Neuronal stem cell (in vitro differentiated cells): ENCODE results near the gene ZFHX3.

Experiments
- DNase-seq: peaks from one replicate; pipeline ENCODE4 v3.0.0-alpha.2; 2013; ENCODE audit warnings: low spot score
- H2AFZ ChIP-seq: one replicate; pipeline ENCODE4 v1.6.1; 2013; ENCODE audit warnings: mild to moderate bottlenecking, low read length, inconsistent platforms
- H2AK5ac ChIP-seq: 2 replicates; pipeline ENCODE4 v1.6.1; 2013; ENCODE audit warnings: low read depth, mild to moderate bottlenecking, inconsistent platforms, low read length, moderate library complexity, mixed read lengths
- H2BK120ac ChIP-seq: 2 replicates; pipeline ENCODE4 v1.6.1; 2013; ENCODE audit warnings: low read depth, mild to moderate bottlenecking, inconsistent platforms, low read length, moderate library complexity, mixed read lengths
- H2BK12ac ChIP-seq: one replicate; pipeline ENCODE4 v1.6.1; 2013; ENCODE audit warnings: low read length, inconsistent platforms
- H2BK15ac ChIP-seq: 2 replicates; pipeline ENCODE4 v1.6.1; 2013; ENCODE audit warnings: mild to moderate bottlenecking, low read length, inconsistent platforms, mixed read lengths
- H2BK5ac ChIP-seq: one replicate; pipeline ENCODE4 v1.6.1; 2013; ENCODE audit warnings: inconsistent platforms, mild to moderate bottlenecking, low read length, moderate library complexity
- H3K14ac ChIP-seq: one replicate; pipeline ENCODE4 v1.6.1; 2013; ENCODE audit warnings: low read length, inconsistent platforms
- H3K18ac ChIP-seq: 2 replicates; pipeline ENCODE4 v1.6.1; 2013; ENCODE audit warnings: low read length, inconsistent platforms
- H3K23ac ChIP-seq: 2 replicates; pipeline ENCODE4 v1.6.1; 2013; ENCODE audit warnings: low read depth, mild to moderate bottlenecking, mixed read lengths, low read length, inconsistent platforms; ENCODE audit not compliant: poor library complexity
- H3K27ac ChIP-seq: replicated peaks from 3 replicates; pipeline ENCODE4 v1.5.1; 2013; ENCODE audit warnings: low read length, inconsistent platforms
- H3K27me3 ChIP-seq, 3 experiments: 2 replicates each; pipeline ENCODE4 v1.6.1; 2013; ENCODE audit warnings: low read length in 3 of 3, mild to moderate bottlenecking in 2 of 3, inconsistent platforms in 1 of 3, low read depth in 1 of 3, mixed read lengths in 1 of 3, moderate library complexity in 1 of 3; ENCODE audit not compliant: control insufficient read depth in 3 of 3, insufficient read depth in 3 of 3
- H3K36me3 ChIP-seq, 2 donors: replicated peaks in 1 of 2; 2 replicates each; pipeline ENCODE4 v1.6.1; 2013; ENCODE audit warnings: low read length in 2 of 2; ENCODE audit not compliant: control insufficient read depth in 2 of 2, insufficient read depth in 2 of 2
- H3K4ac ChIP-seq: 2 replicates; pipeline ENCODE4 v1.6.1; 2013; ENCODE audit warnings: inconsistent platforms, mild to moderate bottlenecking, low read length, moderate library complexity
- H3K4me1 ChIP-seq, 2 donors: 1 replicate in 1 of 2; 2 replicates in 1 of 2; pipeline ENCODE4 v1.6.1; 2013; ENCODE audit warnings: low read length in 2 of 2, low read depth in 1 of 2; ENCODE audit not compliant: control insufficient read depth in 2 of 2, insufficient read depth in 1 of 2
- H3K4me2 ChIP-seq: one replicate; pipeline ENCODE4 v1.6.1; 2013; ENCODE audit warnings: mild to moderate bottlenecking, low read length, inconsistent platforms; ENCODE audit not compliant: insufficient read depth, poor library complexity, severe bottlenecking
- H3K4me3 ChIP-seq, 2 donors: 2 replicates each; pipeline ENCODE4 v1.5.1; 2013; ENCODE audit warnings: low read length in 2 of 2, mild to moderate bottlenecking in 2 of 2, inconsistent platforms in 1 of 2, moderate library complexity in 1 of 2
- H3K79me1 ChIP-seq: one replicate; pipeline ENCODE4 v1.6.1; 2013; ENCODE audit warnings: low read depth, mild to moderate bottlenecking, inconsistent platforms, low read length, moderate library complexity
- H3K9ac ChIP-seq: one replicate; pipeline ENCODE4 v1.6.1; 2013; ENCODE audit warnings: mild to moderate bottlenecking, low read depth, low read length, inconsistent platforms; ENCODE audit not compliant: poor library complexity
- H3K9me3 ChIP-seq, 2 donors: replicated peaks in 1 of 2; 2 replicates each; pipeline versions ENCODE3 to v1.6.1; 2013; ENCODE audit warnings: low read length in 2 of 2, mild to moderate bottlenecking in 2 of 2, inconsistent platforms in 1 of 2, low read depth in 1 of 2, mixed read lengths in 1 of 2, moderate library complexity in 1 of 2; ENCODE audit not compliant: control insufficient read depth in 2 of 2, insufficient read depth in 1 of 2
- H4K8ac ChIP-seq: one replicate; pipeline ENCODE4 v1.6.1; 2013; ENCODE audit warnings: low read depth, mild to moderate bottlenecking, inconsistent platforms, low read length, moderate library complexity
- H4K91ac ChIP-seq: one replicate; pipeline ENCODE4 v1.6.1; 2013; ENCODE audit warnings: low read length, low read depth, mild to moderate bottlenecking, inconsistent platforms; ENCODE audit not compliant: poor library complexity
- WGBS, 2 donors: extraction: QIAGEN DNeasy Blood & Tissue Kit; methylation state at CpG; one replicate each; pipeline ENCODE4 v1.1.7; 2013; ENCODE audit warnings: missing lambda C conversion rate in 2 of 2, mixed read lengths in 1 of 2; ENCODE audit not compliant: insufficient read length in 2 of 2, insufficient replicate concordance in 1 of 2; ENCODE audit errors: extremely low coverage in 2 of 2; 5-methylcytosine and 5-hydroxymethylcytosine counted together

The ZFHX3 gene

GRCh38 chr16:73052576-73052975 lies 4.6 kb upstream of the ZFHX3 start:
- H3K36me3 ChIP-seq: no peaks in the 10 kb centered on the region
- WGBS, 2 donors: no CpG with 5 or more reads among the region's 9 CpGs
- H4K8ac ChIP-seq: no peak overlapping the region
- H3K9me3 ChIP-seq: no peaks in the 10 kb centered on the region
- no peak overlapping the region for H2BK120ac ChIP-seq
- H2BK15ac ChIP-seq: no peak overlapping the region
- H3K4me2 ChIP-seq: no peak overlapping the region
- no peak overlapping the region for H2AK5ac ChIP-seq
- H2BK5ac ChIP-seq: no peak overlapping the region
- H3K27me3 ChIP-seq: peaks cover 0 to 68% (median 7%) of the 10 kb centered on the region in 3 experiments
- no peak overlapping the region for H3K14ac ChIP-seq
- no peak for DNase-seq
- no peak overlapping the region for H3K4ac ChIP-seq
- H3K18ac ChIP-seq: no peak overlapping the region
- H2BK12ac ChIP-seq: no peak overlapping the region
- H3K4me3 ChIP-seq: no peak overlapping the region
- no peak overlapping the region for H4K91ac ChIP-seq
- peaks cover 32 to 56% of the 10 kb centered on the region in 2 donors for H3K4me1 ChIP-seq
- no peak overlapping the region for H3K27ac ChIP-seq
- no peak overlapping the region for H3K9ac ChIP-seq
- no peak overlapping the region for H3K23ac ChIP-seq
- H2AFZ ChIP-seq: no peak overlapping the region
- H3K79me1 ChIP-seq: no peaks in the 10 kb centered on the region

GRCh38 chr16:73051961-73052360 lies 4.0 kb upstream of the ZFHX3 start:
- H3K27ac ChIP-seq: no peak overlapping the region

GRCh38 chr16:73051226-73051625 lies 3.3 kb upstream of the ZFHX3 start:
- WGBS, 2 donors: no CpG with 5 or more reads among the region's 5 CpGs
- no peak overlapping the region for H3K27ac ChIP-seq
- no peak overlapping the region for H3K4me3 ChIP-seq
- no peak overlapping the region for H3K9ac ChIP-seq
- H2BK5ac ChIP-seq: no peak overlapping the region
- no peak overlapping the region for H3K4me2 ChIP-seq
- no peak overlapping the region for H3K14ac ChIP-seq
- H2AFZ ChIP-seq: no peak overlapping the region
- H2BK15ac ChIP-seq: no peak overlapping the region
- H3K27me3 ChIP-seq: peaks cover 0 to 73% (median 3%) of the 10 kb centered on the region in 3 experiments
- no peak overlapping the region for H4K8ac ChIP-seq
- H3K79me1 ChIP-seq: no peaks in the 10 kb centered on the region
- no peak overlapping the region for H3K23ac ChIP-seq
- no peak overlapping the region for H2BK120ac ChIP-seq
- no peaks in the 10 kb centered on the region for H3K9me3 ChIP-seq
- no peak overlapping the region for H4K91ac ChIP-seq
- no peak overlapping the region for H3K18ac ChIP-seq
- H3K36me3 ChIP-seq: no peaks in the 10 kb centered on the region
- H3K4me1 ChIP-seq: peaks cover 36 to 68% of the 10 kb centered on the region in 2 donors
- H2BK12ac ChIP-seq: no peak overlapping the region
- no peak overlapping the region for H2AK5ac ChIP-seq
- no peak overlapping the region for H3K4ac ChIP-seq
- DNase-seq: no peak

More at GRCh38 chr16:73051961-73052360, 4.0 kb upstream of the ZFHX3 start:
- H3K4me1 ChIP-seq: peaks cover 36 to 61% of the 10 kb centered on the region in 2 donors
- H2BK12ac ChIP-seq: no peak overlapping the region
- H3K36me3 ChIP-seq: no peaks in the 10 kb centered on the region
- no CpG with 5 or more reads among the region's 9 CpGs for WGBS, 2 donors
- H3K9me3 ChIP-seq: no peaks in the 10 kb centered on the region
- H3K9ac ChIP-seq: no peak overlapping the region
- no peak overlapping the region for H4K91ac ChIP-seq
- H3K79me1 ChIP-seq: no peaks in the 10 kb centered on the region
- H2BK5ac ChIP-seq: no peak overlapping the region
- no peak overlapping the region for H3K23ac ChIP-seq
- H3K4me3 ChIP-seq: no peak overlapping the region
- DNase-seq: no peak
- no peak overlapping the region for H3K18ac ChIP-seq
- H2BK120ac ChIP-seq: no peak overlapping the region
- H3K4me2 ChIP-seq: no peak overlapping the region
- H2AK5ac ChIP-seq: no peak overlapping the region
- H2BK15ac ChIP-seq: no peak overlapping the region
- no peak overlapping the region for H3K4ac ChIP-seq
- no peak overlapping the region for H2AFZ ChIP-seq
- no peak overlapping the region for H3K14ac ChIP-seq
- no peak overlapping the region for H4K8ac ChIP-seq
- H3K27me3 ChIP-seq: peaks cover 0 to 73% (median 7%) of the 10 kb centered on the region in 3 experiments

- H2AK5ac ChIP-seq: no peak overlapping the region
- H3K14ac ChIP-seq: no peak overlapping the region
- no peak overlapping the region for H3K18ac ChIP-seq
- no peak overlapping the region for H2BK15ac ChIP-seq
- H2BK12ac ChIP-seq: no peak overlapping the region
- WGBS, 2 donors: no CpG with 5 or more reads among the region's 11 CpGs
- no peak for DNase-seq
- H3K27ac ChIP-seq: no peak overlapping the region
- H3K36me3 ChIP-seq: no peaks in the 10 kb centered on the region
- H3K79me1 ChIP-seq: no peaks in the 10 kb centered on the region
- peaks cover 34 to 74% of the 10 kb centered on the region in 2 donors for H3K4me1 ChIP-seq
- H3K4ac ChIP-seq: no peak overlapping the region
- no peak overlapping the region for H3K4me3 ChIP-seq
- no peak overlapping the region for H3K23ac ChIP-seq
- no peak overlapping the region for H3K4me2 ChIP-seq
- no peaks in the 10 kb centered on the region for H3K9me3 ChIP-seq
- H2AFZ ChIP-seq: no peak overlapping the region
- no peak overlapping the region for H4K8ac ChIP-seq
- no peak overlapping the region for H3K9ac ChIP-seq
- H4K91ac ChIP-seq: no peak overlapping the region
- no peak overlapping the region for H2BK120ac ChIP-seq
- H3K27me3 ChIP-seq: peaks cover 0 to 70% (median 3%) of the 10 kb centered on the region in 3 experiments
- no peak overlapping the region for H2BK5ac ChIP-seq
Measured at GRCh38 chr16:73050201-73051099, 2.5 kb upstream of the ZFHX3 start.
